HG02884 (cell line): ENCODE measurements around the gene ATF7IP.

Source experiments
- ATAC-seq: cut with Tn5 transposase; IDR thresholded peaks from one replicate; pipeline ENCODE4 v1.9.1; 2021; ENCODE audit warnings: mild to moderate bottlenecking, moderate library complexity; ENCODE audit not compliant: unreplicated experiment

ATF7IP gene

GRCh38 chr12:14410177-14410576 lies 44.7 kb downstream of the ATF7IP start:
- no peak for ATAC-seq

DNA sequence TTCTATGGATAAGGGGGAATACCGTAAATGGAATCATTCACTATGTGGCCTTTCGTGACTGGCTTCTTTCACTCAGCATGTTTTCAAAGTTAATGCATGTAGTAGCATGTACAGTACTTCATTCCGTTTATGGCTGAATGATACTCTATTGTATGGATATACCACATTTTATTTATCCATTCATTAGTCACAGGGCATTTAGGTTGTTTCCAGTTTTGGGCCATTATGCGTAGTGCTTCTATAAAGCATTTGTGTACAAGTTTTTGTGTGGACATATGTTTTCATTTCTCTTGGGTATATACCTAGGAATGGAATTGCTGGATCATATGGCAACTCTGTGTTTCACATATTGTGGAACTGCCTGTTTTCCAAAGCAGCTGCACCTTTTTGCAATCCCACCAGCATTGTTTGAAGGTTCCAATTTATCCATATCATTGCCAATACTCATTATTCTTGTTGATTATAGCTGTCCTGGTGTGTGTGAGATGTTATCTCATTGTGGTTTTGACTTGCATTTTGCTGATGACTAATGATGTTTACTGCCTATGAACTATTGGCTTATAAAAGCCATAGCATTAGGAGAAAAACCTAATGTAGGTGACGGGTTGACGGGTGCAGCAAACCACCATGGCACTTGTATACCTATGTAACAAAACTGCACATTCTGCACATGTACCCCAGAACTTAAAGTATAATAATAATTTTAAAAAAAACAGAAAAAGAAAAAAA lies 45.5 kb downstream of the ATF7IP start:
- ATAC-seq, result no peak

DNA sequence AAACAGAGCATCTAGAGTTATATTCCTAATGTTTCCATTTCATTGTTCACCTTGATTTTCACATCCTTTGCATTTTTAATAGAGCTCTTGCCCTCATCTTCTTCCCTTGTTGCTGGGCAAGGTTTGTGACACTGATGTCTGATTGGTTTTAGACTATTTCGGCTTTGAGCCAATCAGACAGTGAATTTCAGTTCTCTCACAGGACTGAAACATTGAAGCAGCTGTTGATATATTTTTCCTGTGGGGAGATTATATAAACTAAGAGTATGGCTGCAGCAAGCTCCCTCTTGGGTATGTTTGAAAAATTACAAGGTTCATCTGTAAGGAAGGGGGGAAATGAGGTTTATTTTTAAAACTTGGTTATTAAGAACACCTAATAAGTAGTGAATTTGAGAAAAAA lies 51.2 kb downstream of the ATF7IP start:
- ATAC-seq, result no peak

- no peak for ATAC-seq
These were observed 52.2 kb downstream of the ATF7IP start for GRCh38 chr12:14417715-14418114.

- no peak for ATAC-seq
These were observed 53.0 kb downstream of the ATF7IP start for GRCh38 chr12:14418451-14418890.

GRCh38 chr12:14422516-14423230 lies 57.2 kb downstream of the ATF7IP start:
- no peak for ATAC-seq

GRCh38 chr12:14424545-14424944 lies 59.1 kb downstream of the ATF7IP start:
- ATAC-seq, result no peak

DNA sequence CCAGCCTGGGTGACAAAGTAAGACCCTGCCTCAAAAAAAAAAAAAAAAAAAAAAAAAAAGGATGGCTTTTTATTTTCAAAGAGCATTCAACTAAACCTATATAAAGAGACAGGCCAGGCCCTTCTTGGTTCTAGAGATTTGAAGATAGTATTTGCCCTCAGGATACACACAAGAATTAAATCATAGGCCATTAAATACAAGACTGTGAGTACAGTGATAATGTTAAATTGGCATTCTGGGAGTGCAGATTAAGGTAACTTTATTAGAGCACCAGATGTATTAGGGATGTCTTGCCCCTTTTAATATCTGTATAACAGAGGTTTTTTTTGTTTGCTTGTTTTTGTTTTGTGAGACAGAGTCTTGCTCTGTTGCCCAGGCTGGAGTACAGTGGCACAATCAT lies 61.3 kb downstream of the ATF7IP start:
- ATAC-seq, result no peak

- ATAC-seq, result no peak
These were observed 62.4 kb downstream of the ATF7IP start for GRCh38 chr12:14427929-14428328.

- ATAC-seq, result no peak
These were observed 65.0 kb downstream of the ATF7IP start for GRCh38 chr12:14430394-14430986.

GRCh38 chr12:14431975-14432374 lies 66.5 kb downstream of the ATF7IP start:
- no peak for ATAC-seq

GRCh38 chr12:14435627-14436026 lies 70.1 kb downstream of the ATF7IP start:
- no peak for ATAC-seq

GRCh38 chr12:14442221-14442881 lies 76.9 kb downstream of the ATF7IP start:
- no peak for ATAC-seq

- no peak for ATAC-seq
These were observed 78.0 kb downstream of the ATF7IP start for GRCh38 chr12:14443531-14443930.

GRCh38 chr12:14450479-14450878 lies 85.0 kb downstream of the ATF7IP start:
- ATAC-seq, result no peak

DNA sequence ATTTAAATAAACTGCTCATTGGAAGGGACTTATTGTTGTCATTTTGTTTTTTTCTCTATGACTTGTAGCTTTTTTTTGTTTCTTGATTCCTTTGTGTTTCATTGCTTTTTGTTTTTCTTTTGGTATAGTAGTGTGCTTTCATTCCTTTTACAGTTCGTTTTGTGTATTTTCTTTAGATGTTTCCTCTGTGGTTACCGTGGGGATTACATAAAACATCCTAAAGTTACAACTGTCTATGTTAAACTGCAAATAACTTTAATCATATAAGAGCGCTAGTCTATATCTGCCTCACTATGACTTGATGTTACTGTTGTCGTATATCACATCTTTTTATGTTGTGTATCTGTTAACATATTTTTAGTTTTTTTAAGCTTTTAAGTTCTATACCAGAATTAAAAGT lies 86.9 kb downstream of the ATF7IP start:
- ATAC-seq, result no peak

DNA sequence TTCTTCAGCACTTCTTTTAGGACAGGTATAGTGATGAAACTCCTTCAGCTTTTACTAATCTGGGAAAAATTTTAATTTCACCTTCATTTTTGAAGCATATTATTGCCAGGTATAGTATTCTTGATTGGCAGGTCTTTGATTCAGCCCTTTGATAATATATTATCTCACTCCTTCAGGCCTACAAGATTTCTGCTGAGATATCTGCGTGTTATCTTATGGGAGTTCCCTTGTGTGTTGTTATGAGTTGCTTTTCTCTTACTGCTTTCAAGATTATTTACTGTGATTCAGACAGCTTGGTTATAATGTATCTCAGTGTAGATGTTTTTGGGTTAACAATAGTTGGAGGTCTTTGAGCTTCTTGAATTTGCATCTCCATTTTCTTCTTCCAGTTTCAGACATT lies 87.4 kb downstream of the ATF7IP start:
- ATAC-seq, result no peak

GRCh38 chr12:14454098-14454907 lies 88.8 kb downstream of the ATF7IP start:
- no peak for ATAC-seq

GRCh38 chr12:14460212-14460841 lies 94.8 kb downstream of the ATF7IP start:
- no peak for ATAC-seq

- ATAC-seq, result no peak
These were observed 106.0 kb downstream of the ATF7IP start for GRCh38 chr12:14471497-14471896.
